H1 (cell line): ENCODE results near the gene ETV5. TPM values are rescaled to one million over a fixed set of nuclear protein-coding genes. Genes with fewer than 3 reads are reported as not detected.

Experiments used
- CHD7 ChIP-seq: fragments of 300-600 bp; sonication (generic); IDR thresholded peaks from 2 replicates; pipeline ENCODE4 v1.7.1; 2012; ENCODE audit warnings: low read length, moderate library complexity, mild to moderate bottlenecking, inconsistent platforms; ENCODE audit not compliant: insufficient replicate concordance
- RBBP5 ChIP-seq: IDR thresholded peaks from 2 replicates; pipeline ENCODE4 v1.7.1; 2012; ENCODE audit warnings: low read depth, mild to moderate bottlenecking, inconsistent platforms, low read length, moderate library complexity, borderline replicate concordance
- polyA plus RNA-seq, 7 experiments: library from polyadenylated mRNA; depleted of rRNA in 3 of 7; stranded (reverse) in 5 of 7; unstranded in 2 of 7; fragments of >200 nt in 5 of 7; fragments of 200-250 nt in 2 of 7; gene quantifications; 1 replicate in 5 of 7; 2 replicates in 1 of 7; 4 replicates in 1 of 7; pipeline versions ENCODE4 v1.2.1 to v1.2.3, GENCODE V29; 2011 to 2013; ENCODE audit warnings: missing spikeins in 2 of 7, mixed read lengths in 2 of 7
- total RNA-seq: library from RNA; stranded (reverse); fragmentation: NEBNext Ultra II Directional; extraction: Animal tissue kit (Norgen Biotek cat#: 25700); gene quantifications from 2 replicates; pipeline ENCODE4 v1.2.1, GENCODE V29; 2021

Gene ETV5
- total and polyA plus RNA-seq, 2 of the 8 experiments (the other 6 are each of a cell fraction or from before 2014, with no cell fraction given): 13.1 to 36.9 TPM

GRCh38 chr3:186110975-186111974 lies 2.4 kb upstream of the ETV5 start (continued):
- no peak for TF ChIP-seq CHD7
- TF ChIP-seq RBBP5: no peak
